A549 treated with ZK216348 at 1 μM for 4 hours (cell line): Measurements from ENCODE around the gene ZNF195. TPM values are rescaled to one million over a fixed set of nuclear protein-coding genes. Genes with fewer than 3 reads are reported as not detected.

Source experiments
- total RNA-seq: library from RNA; stranded (reverse); fragments of 200-300 nt; extraction: Qiagen RNA extraction; gene quantifications from 5 replicates; pipeline ENCODE4 v1.2.3, GENCODE V29; 2022; ENCODE audit warnings: low read depth

ZNF195 gene
- 19.3 to 23.4 TPM (median 19.8 TPM) in 5 replicates for total RNA-seq

DNA sequence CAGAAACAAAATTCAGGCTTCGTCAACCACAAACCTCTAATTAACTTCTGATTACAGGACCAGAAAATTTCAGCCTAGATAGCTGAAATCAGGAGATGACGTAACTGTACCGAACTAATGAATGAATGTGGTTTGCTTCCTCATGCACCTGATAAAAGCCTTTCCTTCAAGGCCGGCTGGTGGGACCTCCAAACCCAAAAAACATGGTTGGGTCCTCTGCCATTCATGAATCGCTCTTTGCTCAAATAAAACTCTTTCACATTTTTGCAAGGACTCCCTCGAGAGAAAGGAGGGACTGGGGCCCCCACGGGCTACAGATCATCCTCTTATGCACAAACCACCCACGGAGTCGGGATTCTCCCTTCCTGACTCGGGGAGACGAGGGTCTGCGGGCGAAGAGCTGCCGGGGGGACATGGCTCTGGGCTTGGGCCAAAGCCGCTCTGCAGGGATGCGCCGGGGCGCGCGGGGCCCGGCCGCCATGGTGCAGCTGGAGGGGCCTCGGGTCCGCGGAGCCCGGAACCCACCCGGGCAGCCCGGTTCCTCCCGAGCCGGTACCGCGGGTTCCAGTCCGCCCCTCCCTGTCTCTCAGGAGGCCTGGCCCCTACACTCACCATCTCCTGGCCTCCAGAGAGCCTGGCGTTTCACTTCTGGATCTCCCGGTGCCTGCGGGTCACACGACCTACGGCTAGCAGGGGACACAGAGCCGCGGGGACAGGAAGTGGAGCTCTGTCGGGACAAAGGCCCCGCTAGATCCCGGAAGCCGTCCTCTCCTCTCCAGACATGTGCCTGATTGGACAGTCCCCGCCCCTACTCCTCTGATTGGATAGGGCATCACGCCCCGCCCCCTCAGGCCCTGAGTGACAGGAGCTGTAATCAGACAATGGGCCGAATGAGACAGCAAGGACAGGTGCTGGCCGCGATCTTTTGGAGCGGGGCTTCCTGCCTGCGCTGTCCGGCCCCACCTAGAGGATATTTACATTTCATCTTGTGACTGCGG is at the start of gene ZNF195:
Gene ZNF195, minus strand, starts transcription at position 721 of the 998 bp plus-strand sequence. Its CDS starts 106 bp downstream, at position 615.

Other genes with a start within 250 kb of the ZNF195 start
- gene OSBPL5, start 213.8 kb downstream of the ZNF195 start, total RNA-seq = 5.1 to 9.0 TPM (median 6.2 TPM) in 5 replicates
- 0.18 TPM in 1 of 5 replicates, not detected in the others for gene MRGPRG, start 160.3 kb downstream of the ZNF195 start, total RNA-seq
- gene MRGPRE, start 146.7 kb downstream of the ZNF195 start, total RNA-seq = 0.09 to 0.17 TPM (median 0.14 TPM) in 3 of 5 replicates, not detected in the others